HFFc6 (cell line): ENCODE measurements around the gene OR5AK2. TPM values are rescaled to one million over a fixed set of nuclear protein-coding genes. Genes with fewer than 3 reads are reported as not detected.

Source experiments
- DNase-seq: peaks from one replicate; pipeline ENCODE4 v3.0.0-alpha.2; 2018
- H3K27ac Mint-ChIP-seq: 2 replicates; pipeline ENCODE4 v1.8.0; 2020; ENCODE audit warnings: mild to moderate bottlenecking, mixed read lengths
- H3K27me3 Mint-ChIP-seq: 2 replicates; pipeline ENCODE4 v1.8.0; 2021; ENCODE audit warnings: mild to moderate bottlenecking, moderate library complexity, mixed read lengths; ENCODE audit not compliant: insufficient read depth
- H3K36me3 Mint-ChIP-seq: 2 replicates; pipeline ENCODE4 v1.8.0; 2021; ENCODE audit warnings: low read depth, mixed read lengths
- H3K4me1 Mint-ChIP-seq: 2 replicates; pipeline ENCODE4 v1.8.0; 2020; ENCODE audit warnings: low read depth, mixed read lengths
- H3K4me3 Mint-ChIP-seq: 2 replicates; pipeline ENCODE4 v1.8.0; 2020; ENCODE audit warnings: mild to moderate bottlenecking, moderate library complexity, mixed read lengths
- H3K9me3 Mint-ChIP-seq: 2 replicates; pipeline ENCODE4 v1.8.0; 2020; ENCODE audit warnings: mild to moderate bottlenecking, mixed read lengths
- CTCF ChIP-seq: fragments of 200-600 bp; sonication (generic); IDR thresholded peaks from 2 replicates; pipeline ENCODE4 v1.5.0; 2021; ENCODE audit warnings: antibody characterized with exemption, mild to moderate bottlenecking
- total RNA-seq, 6 experiments: library from RNA; stranded (reverse); fragmentation: NEBNext Ultra II Directional; extraction: Animal tissue kit (Norgen Biotek cat#: 25700); gene quantifications; 2 replicates in 1 of 6; 3 replicates in 5 of 6; pipeline ENCODE4 v1.2.3, GENCODE V29; 2021

The OR5AK2 gene
- total RNA-seq, 6 experiments from 2014 or later: not detected

GRCh38 chr11:57001674-57002401, 13.1 kb downstream of the OR5AK2 start:
- Mint-ChIP-seq H3K4me1 (no peaks in the 10 kb centered on the region), H3K36me3 (no peaks in the 10 kb centered on the region)
- DNase-seq: no peak

GRCh38 chr11:57008373-57008772, 19.7 kb downstream of the OR5AK2 start:
- no peak for DNase-seq
- TF ChIP-seq CTCF: no peak
- Mint-ChIP-seq H3K4me3 (no peak overlapping the region), H3K36me3 (no peaks in the 10 kb centered on the region), H3K27me3 (no peaks in the 10 kb centered on the region), H3K4me1 (no peaks in the 10 kb centered on the region), H3K9me3 (no peaks in the 10 kb centered on the region), H3K27ac (no peak overlapping the region)

More at GRCh38 chr11:57001674-57002401, 13.1 kb downstream of the OR5AK2 start:
- no peak overlapping the region for H3K4me3 Mint-ChIP-seq
- no peaks in the 10 kb centered on the region for H3K9me3 Mint-ChIP-seq
- peak; percentile 82 for TF ChIP-seq CTCF
- H3K27ac Mint-ChIP-seq: no peak overlapping the region
- H3K27me3 Mint-ChIP-seq: no peaks in the 10 kb centered on the region; the same call in 1 of the 2 replicates

- Mint-ChIP-seq H3K27ac (no peak overlapping the region), H3K4me3 (no peak overlapping the region), H3K27me3 (no peaks in the 10 kb centered on the region), H3K9me3 (no peaks in the 10 kb centered on the region), H3K36me3 (no peaks in the 10 kb centered on the region), H3K4me1 (no peaks in the 10 kb centered on the region)
- DNase-seq: no peak
- no peak for TF ChIP-seq CTCF
Observed at GRCh38 chr11:57015679-57016078, 27.0 kb downstream of the OR5AK2 start.

- H3K4me1 Mint-ChIP-seq: no peaks in the 10 kb centered on the region
- H3K9me3 Mint-ChIP-seq: no peaks in the 10 kb centered on the region
- H3K36me3 Mint-ChIP-seq: no peaks in the 10 kb centered on the region
- no peak overlapping the region for H3K27ac Mint-ChIP-seq
- H3K4me3 Mint-ChIP-seq: no peak overlapping the region
- no peak for DNase-seq
- no peaks in the 10 kb centered on the region for H3K27me3 Mint-ChIP-seq
- no peak for TF ChIP-seq CTCF
Observed at GRCh38 chr11:57031556-57031955, 42.8 kb downstream of the OR5AK2 start.

Other genes starting within 250 kb of the OR5AK2 start
- gene OR9G4, start 240.2 kb upstream of the OR5AK2 start, total RNA-seq: not detected
- gene LRRC55, start 193.0 kb downstream of the OR5AK2 start, total RNA-seq: not detected
- not detected for gene APLNR, start 248.3 kb downstream of the OR5AK2 start, total RNA-seq